ENCODE results near the gene PSMB9.
A peak's percentile ranks its signal among the peaks of the same experiment; 100 is the strongest.

Gene PSMB9

DNA sequence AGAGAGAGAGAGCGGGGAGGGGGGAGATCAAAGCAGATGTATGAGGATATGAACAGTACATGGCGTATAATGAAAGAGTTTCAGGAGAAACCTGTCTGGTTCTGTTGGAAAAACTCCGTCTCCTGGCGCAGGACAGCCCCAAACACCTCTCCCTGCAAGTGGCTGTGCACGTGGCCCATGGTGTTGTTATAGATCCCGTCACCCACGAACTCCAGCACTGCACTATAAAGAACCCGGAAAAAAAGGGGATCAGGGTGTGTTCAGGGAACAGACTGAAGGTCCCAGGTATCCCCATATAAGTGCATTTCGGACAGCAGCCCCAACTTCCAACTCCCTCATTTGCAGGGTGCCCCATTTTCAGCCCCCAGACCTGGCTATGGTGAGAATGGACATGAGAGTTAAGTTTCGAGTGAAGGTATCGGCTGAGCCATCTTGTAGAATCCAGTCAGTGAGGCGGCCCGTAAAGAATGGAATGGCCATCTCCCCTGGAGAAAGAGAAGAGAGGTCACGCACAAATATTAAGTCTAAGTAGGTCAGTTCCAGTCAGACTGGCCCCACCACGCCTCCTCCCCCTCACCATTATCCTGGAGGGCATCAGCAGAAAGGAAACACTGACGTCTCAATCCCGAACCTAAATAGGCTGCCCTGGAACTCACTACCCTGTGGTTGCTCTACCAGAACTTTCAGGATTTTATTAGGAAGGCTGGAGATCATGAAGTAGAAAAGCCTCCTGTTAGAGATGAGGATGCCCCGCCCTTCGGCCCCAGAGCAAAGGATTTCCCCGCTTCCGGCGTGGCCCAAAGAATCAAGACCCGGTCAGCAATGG lies 1.8 kb upstream of the PSMB9 start:
- H3K4me3 ChIP-seq: peak overlapping the region; percentile 80 to 93 (median 84)
- no peaks in the 10 kb centered on the region for H3K27me3 ChIP-seq
- peaks cover 33 to 50% (median 43%) of the 10 kb centered on the region in 10 experiments for H3K4me1 ChIP-seq
- H4K20me1 ChIP-seq: peaks cover 0 to 10% (median 0%) of the 10 kb centered on the region in 11 experiments; a peak in 6 of 22 replicates
- no peak for TF ChIP-seq Cebpa-rat (IDR thresholded peaks at IDR 0.05)
- H3K9me3 ChIP-seq (replicated peaks in 1 of 11): no peaks in the 10 kb centered on the region; a peak in 3 of 22 replicates
- peak overlapping the region; percentile 91 to 100 (median 96) for H3K4me2 ChIP-seq
- peak overlapping the region; percentile 81 to 94 (median 86) for H3K9ac ChIP-seq
- H3K36me3 ChIP-seq: peaks cover 44 to 58% (median 51%) of the 10 kb centered on the region in 11 experiments
- peak overlapping the region; percentile 67 to 96 (median 88); a peak in 21 of 22 replicates for H3K27ac ChIP-seq

DNA sequence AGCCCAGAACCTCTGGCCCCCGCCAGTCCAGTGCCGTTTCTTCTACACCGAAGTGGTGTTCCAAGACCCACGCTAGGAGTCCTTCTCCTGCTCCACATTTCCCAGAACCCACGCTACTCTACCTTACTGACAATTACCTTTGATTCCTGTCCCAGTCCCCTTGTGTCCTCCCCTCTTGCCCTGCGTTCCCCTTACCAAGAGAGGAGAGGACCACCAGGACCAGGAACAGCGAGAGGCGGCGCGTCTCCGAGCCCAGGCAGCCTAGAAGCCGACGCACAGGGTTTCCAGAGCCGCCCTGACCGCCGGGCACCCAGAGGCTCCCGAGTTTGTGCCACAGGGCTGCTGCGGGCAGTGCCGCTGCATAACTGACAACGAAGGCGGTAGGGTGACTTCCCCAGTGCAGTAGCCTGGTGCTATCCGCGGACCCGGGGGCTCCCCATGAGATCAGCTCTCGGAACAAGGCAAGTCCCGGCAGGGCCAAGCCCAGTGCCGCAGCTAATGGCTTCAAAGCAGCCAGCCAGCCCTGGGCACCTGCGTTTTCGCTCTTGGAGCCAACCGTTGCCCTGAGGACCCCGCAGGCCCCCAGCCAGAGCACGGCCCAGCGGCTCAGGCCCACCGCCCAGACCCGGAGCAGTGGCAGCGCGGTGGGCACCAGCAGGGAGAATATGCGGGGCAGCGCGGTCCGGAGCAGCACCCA lies 1.0 kb upstream of the PSMB9 start:
- peak overlapping the region; percentile 81 to 94 (median 86) for H3K9ac ChIP-seq
- H3K4me3 ChIP-seq: peak overlapping the region; percentile 80 to 93 (median 84)
- no peaks in the 10 kb centered on the region; a peak in 3 of 22 replicates for H3K9me3 ChIP-seq (replicated peaks in 1 of 11)
- H3K27ac ChIP-seq: peak overlapping the region; percentile 67 to 96 (median 88)
- H3K4me1 ChIP-seq: peaks cover 33 to 45% (median 39%) of the 10 kb centered on the region in 10 experiments
- peaks cover 42 to 58% (median 51%) of the 10 kb centered on the region in 11 experiments for H3K36me3 ChIP-seq
- H3K27me3 ChIP-seq: no peaks in the 10 kb centered on the region
- peak overlapping the region; percentile 91 to 100 (median 96) for H3K4me2 ChIP-seq
- TF ChIP-seq Cebpa-rat (IDR thresholded peaks at IDR 0.05): no peak
- peaks cover 0 to 5% (median 0%) of the 10 kb centered on the region in 11 experiments; a peak in 2 of 22 replicates for H4K20me1 ChIP-seq

DNA sequence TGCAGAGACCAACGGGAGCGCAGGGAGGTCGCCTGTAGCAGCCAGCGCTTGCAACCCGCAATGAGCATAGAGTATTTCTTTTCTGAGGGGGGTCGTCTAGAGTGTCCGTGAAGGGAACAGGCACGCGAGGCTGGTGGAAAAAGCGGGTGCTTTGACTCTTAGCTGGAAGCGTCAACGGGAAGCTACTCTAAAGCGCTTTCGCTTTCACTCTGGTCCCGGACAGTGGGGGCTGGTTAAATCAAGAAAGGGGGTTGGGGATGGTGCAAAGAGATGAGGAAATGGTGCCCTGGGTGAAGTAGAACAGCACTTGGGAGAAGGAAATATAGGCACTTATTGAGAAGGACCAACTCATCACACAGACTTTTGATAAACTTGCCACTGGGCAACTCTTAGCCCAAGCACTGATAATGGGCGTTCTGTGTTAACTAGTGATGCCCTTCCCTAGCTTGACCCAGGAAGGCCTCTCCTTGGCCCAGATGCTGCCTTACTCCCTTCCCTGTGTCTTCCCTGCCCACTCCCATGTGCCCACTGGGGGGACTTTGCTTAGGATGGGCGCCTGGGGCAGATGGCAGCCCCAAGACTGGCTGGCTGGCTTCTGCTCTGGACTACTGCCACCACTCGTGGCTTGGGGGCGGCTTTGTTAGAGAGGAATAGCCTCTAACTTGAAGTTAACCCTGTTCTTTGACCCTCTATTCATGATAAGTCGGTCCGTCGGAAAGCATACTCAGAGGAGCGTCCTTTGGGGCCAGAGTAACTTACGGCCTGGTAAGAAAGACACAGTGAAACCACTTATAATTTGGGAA lies 585 bp downstream of the PSMB9 start:
- Histone ChIP-seq H3K4me3 (peak overlapping the region; percentile 80 to 93 (median 84)), H3K36me3 (peaks cover 42 to 58% (median 52%) of the 10 kb centered on the region in 11 experiments), H3K27ac (peak overlapping the region; percentile 8 to 96 (median 88); a peak in 21 of 22 replicates), H3K4me2 (peak overlapping the region; percentile 91 to 100 (median 95)), H3K27me3 (no peaks in the 10 kb centered on the region), H3K9me3 (replicated peaks in 1 of 11) (no peaks in the 10 kb centered on the region), H3K9ac (peak overlapping the region; percentile 81 to 94 (median 86)), H3K4me1 (peaks cover 34 to 47% (median 42%) of the 10 kb centered on the region in 10 experiments), H4K20me1 (peaks cover 0 to 5% (median 0%) of the 10 kb centered on the region in 11 experiments; a peak in 1 of 22 replicates)
- no peak for TF ChIP-seq Cebpa-rat (IDR thresholded peaks at IDR 0.05)

DNA sequence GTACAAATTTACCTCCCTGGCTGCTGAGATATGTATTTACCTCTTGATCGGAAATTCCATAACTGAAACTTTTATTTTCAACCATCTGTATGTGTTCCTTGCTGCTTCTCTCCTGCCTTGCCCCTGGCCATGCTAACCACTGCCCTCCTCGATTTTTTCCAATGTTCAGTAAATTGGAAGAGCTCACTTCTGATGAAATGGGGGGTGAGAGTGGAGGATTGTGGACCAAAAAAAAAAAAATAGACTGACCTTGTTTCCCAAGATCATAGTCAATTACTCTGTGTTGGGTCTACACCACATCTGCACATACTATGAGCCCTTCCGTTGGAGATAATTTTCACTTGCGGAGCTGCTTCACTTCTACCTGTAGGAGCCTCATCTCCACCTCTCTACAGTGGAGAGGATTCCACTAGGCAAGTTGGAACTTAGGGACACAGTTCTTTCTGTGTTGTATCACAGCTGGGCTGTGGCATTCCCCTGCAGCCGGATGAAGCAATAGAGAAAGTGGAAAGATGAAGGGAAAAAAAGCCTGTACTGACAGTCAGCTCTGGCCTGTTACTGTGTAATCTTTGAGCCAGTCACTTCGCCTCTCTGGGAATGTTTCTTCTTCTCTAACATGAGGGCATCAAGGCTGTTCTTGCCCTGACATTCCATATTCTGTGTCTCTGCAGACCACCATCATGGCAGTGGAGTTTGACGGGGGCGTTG lies 1.6 kb downstream of the PSMB9 start:
- Histone ChIP-seq H3K4me1 (peaks cover 36 to 53% (median 43%) of the 10 kb centered on the region in 10 experiments), H3K9ac (peak overlapping the region; percentile 81 to 94 (median 86); a peak in 20 of 22 replicates), H3K27ac (peak overlapping the region; percentile 8 to 96 (median 88); a peak in 19 of 22 replicates), H3K4me3 (peak overlapping the region; percentile 80 to 93 (median 84); a peak in 19 of 20 replicates), H3K27me3 (no peaks in the 10 kb centered on the region), H3K9me3 (replicated peaks in 1 of 11) (no peaks in the 10 kb centered on the region), H3K36me3 (peaks cover 38 to 58% (median 49%) of the 10 kb centered on the region in 11 experiments), H3K4me2 (peak overlapping the region; percentile 91 to 100 (median 95)), H4K20me1 (peaks cover 0 to 5% (median 0%) of the 10 kb centered on the region in 11 experiments; a peak in 1 of 22 replicates)
- TF ChIP-seq Cebpa-rat (IDR thresholded peaks at IDR 0.05): no peak

DNA sequence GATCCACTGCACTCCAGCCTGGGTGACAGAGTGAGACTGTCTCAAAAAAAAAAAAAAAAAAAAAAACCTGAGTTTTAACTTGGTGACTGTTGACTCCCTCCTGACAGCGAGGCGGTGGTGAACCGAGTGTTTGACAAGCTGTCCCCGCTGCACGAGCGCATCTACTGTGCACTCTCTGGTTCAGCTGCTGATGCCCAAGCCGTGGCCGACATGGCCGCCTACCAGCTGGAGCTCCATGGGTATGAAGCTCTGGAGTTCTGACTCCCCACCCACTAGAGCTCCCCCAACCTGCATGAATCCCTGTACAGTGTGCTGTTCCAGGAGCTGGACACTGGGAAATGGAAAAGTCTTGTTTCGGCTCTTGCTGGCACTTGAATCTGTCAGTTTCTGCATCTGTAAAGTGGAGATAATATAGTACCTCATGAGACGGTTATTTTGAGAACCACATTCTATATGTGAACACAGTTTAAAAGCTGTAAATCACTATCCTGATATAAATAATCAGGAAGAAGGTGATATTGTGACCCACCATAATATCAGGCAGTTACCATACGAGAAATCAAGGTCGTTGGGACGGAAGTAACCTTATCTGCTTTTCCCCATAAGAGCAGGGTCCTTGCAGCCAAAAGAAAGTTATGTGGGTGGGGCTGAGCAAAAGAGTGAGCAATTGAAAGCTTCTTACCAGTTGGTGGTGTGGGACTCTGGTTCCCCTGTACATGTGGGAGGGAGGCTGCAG lies 3.3 kb downstream of the PSMB9 start:
- Histone ChIP-seq H3K4me1 (peaks cover 19 to 40% (median 31%) of the 10 kb centered on the region in 10 experiments), H3K27ac (no peak overlapping the region)

DNA sequence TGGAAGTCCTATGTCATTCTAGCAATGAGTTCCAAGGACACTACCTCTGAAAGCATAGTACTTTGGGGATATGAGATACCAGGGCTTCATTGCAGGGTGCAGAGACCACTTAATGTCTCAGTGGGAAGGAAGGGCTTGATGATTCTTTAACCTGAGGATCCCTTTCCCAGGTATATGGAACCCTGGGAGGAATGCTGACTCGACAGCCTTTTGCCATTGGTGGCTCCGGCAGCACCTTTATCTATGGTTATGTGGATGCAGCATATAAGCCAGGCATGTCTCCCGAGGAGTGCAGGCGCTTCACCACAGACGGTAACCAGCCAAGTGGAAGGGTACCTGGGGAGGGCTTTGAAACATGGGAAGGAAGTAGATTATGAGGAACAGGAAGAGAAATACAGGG lies 4.2 kb downstream of the PSMB9 start:
- Histone ChIP-seq H3K4me3 (no peak overlapping the region), H3K9ac (no peak overlapping the region), H3K9me3 (replicated peaks in 1 of 11) (no peaks in the 10 kb centered on the region), H3K4me2 (no peak overlapping the region), H3K4me1 (peaks cover 16 to 35% (median 26%) of the 10 kb centered on the region in 10 experiments), H3K27me3 (no peaks in the 10 kb centered on the region), H3K36me3 (peaks cover 30 to 58% (median 47%) of the 10 kb centered on the region in 11 experiments), H4K20me1 (no peaks in the 10 kb centered on the region), H3K27ac (no peak overlapping the region)
- TF ChIP-seq Cebpa-rat (IDR thresholded peaks at IDR 0.05): no peak

More for the DNA sequence above, 3.3 kb downstream of the PSMB9 start:
- H3K9ac ChIP-seq: no peak overlapping the region
- H4K20me1 ChIP-seq: peaks cover 0 to under 1% (median 0%) of the 10 kb centered on the region in 11 experiments; a peak in 1 of 22 replicates
- TF ChIP-seq Cebpa-rat (IDR thresholded peaks at IDR 0.05): no peak
- H3K9me3 ChIP-seq (replicated peaks in 1 of 11): no peaks in the 10 kb centered on the region
- peaks cover 30 to 58% (median 47%) of the 10 kb centered on the region in 11 experiments for H3K36me3 ChIP-seq
- no peak overlapping the region for H3K4me2 ChIP-seq
- no peaks in the 10 kb centered on the region for H3K27me3 ChIP-seq
- H3K4me3 ChIP-seq: no peak overlapping the region

DNA sequence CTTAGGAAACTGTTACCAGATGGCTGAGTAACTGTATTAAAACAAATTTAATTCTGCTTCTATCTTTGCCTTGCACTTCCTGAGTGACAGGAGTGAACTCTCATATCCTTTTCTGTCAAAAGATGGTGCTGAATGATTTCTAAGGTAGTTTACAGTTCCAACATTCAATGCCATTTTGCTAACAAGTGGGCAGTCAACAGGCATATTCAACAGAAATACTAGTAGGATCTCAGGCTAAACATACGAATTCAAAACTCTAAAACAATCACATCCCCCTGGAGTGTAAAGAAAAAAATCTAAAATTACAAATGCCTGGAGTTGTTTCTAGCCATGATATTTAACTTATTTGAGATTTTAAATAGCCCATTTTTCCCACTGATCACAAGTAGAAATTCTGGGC lies 6.7 kb downstream of the PSMB9 start:
- no peak for TF ChIP-seq Cebpa-rat (IDR thresholded peaks at IDR 0.05)
- H3K9me3 ChIP-seq (replicated peaks in 1 of 11): no peaks in the 10 kb centered on the region
- no peaks in the 10 kb centered on the region for H4K20me1 ChIP-seq
- peaks cover 6 to 31% (median 21%) of the 10 kb centered on the region in 10 experiments for H3K4me1 ChIP-seq
- no peak overlapping the region for H3K4me3 ChIP-seq
- no peak overlapping the region; a peak in 1 of 22 replicates for H3K27ac ChIP-seq
- H3K9ac ChIP-seq: no peak overlapping the region
- peak overlapping the region in 5 of 11 experiments; percentile 12 to 40 (median 26); a peak in 5 of 22 replicates for H3K4me2 ChIP-seq
- peaks cover 30 to 58% (median 48%) of the 10 kb centered on the region in 11 experiments for H3K36me3 ChIP-seq
- no peaks in the 10 kb centered on the region for H3K27me3 ChIP-seq

Measured in BLaER1 treated with 17β-estradiol and CSF1 and Interleukin-3, amounts not matched to agents 10 nM and 100 nM (cell line).